Suprapubic skin (tissue), 4 donors: Measurements from ENCODE around the gene FAM186B. TPM values are rescaled to one million over a fixed set of nuclear protein-coding genes. Genes with fewer than 3 reads are reported as not detected.
A peak's percentile ranks its signal among the peaks of the same experiment; 100 is the strongest.

Experiments used
- DNase-seq, 2 donors: peaks; one replicate each; pipeline ENCODE4 v3.0.0-alpha.2; 2019; ENCODE audit warnings: low spot score in 2 of 2
- H3K27ac ChIP-seq: fragments of 200-600 bp; sonication (generic); one replicate; pipeline ENCODE4 v1.5.1; 2019
- H3K27me3 ChIP-seq: fragments of 200-600 bp; sonication (generic); one replicate; pipeline ENCODE4 v1.5.1; 2019
- H3K36me3 ChIP-seq: fragments of 200-600 bp; sonication (generic); one replicate; pipeline ENCODE4 v1.5.1; 2019
- H3K4me1 ChIP-seq: fragments of 200-600 bp; sonication (generic); one replicate; pipeline ENCODE4 v1.5.1; 2019
- H3K4me3 ChIP-seq: fragments of 200-600 bp; sonication (generic); one replicate; pipeline ENCODE4 v1.5.1; 2019; ENCODE audit warnings: mild to moderate bottlenecking
- H3K9me3 ChIP-seq: fragments of 200-600 bp; sonication (generic); one replicate; pipeline ENCODE4 v1.5.1; 2019
- CTCF ChIP-seq, 2 donors: fragments of 200-600 bp in 1 of 2; fragments of 450-650 bp in 1 of 2; sonication (generic) in 1 of 2; IDR thresholded peaks; one replicate each; pipeline ENCODE4 v1.5.1; 2016 to 2019; ENCODE audit warnings: antibody characterized with exemption in 2 of 2, mild to moderate bottlenecking in 1 of 2, moderate library complexity in 1 of 2
- EP300 ChIP-seq: sonication (generic); formaldehyde crosslinking; IDR thresholded peaks from one replicate; pipeline ENCODE4 v1.6.1; 2017; ENCODE audit warnings: antibody characterized with exemption
- POLR2A ChIP-seq, 2 donors: fragments of 450-650 bp; IDR thresholded peaks; one replicate each; pipeline ENCODE4 v1.6.1; 2017; ENCODE audit warnings: antibody characterized with exemption in 2 of 2, mild to moderate bottlenecking in 2 of 2, moderate library complexity in 2 of 2
- POLR2AphosphoS5 ChIP-seq, 3 donors: sonication (generic); formaldehyde crosslinking; IDR thresholded peaks; one replicate each; pipeline ENCODE4 v1.6.1; 2017; ENCODE audit warnings: antibody characterized with exemption in 3 of 3
- WGBS: methylation state at CpG from one replicate; pipeline ENCODE4 v1.1.5; 2018; 5-methylcytosine and 5-hydroxymethylcytosine counted together
- total RNA-seq, 4 donors: library from RNA; depleted of rRNA; stranded (reverse); fragments of >200 nt; gene quantifications; one replicate each; pipeline ENCODE4 v1.1.0, GENCODE V29; 2016

FAM186B gene
- total RNA-seq, 4 donors from 2014 or later, result 0.44 to 1.9 (median 1.1) TPM; not detected in 1

GRCh38 chr12:49578471-49579112 lies 26.8 kb downstream of the FAM186B start:
- Histone ChIP-seq H3K27me3 (no peaks in the 10 kb centered on the region), H3K9me3 (no peaks in the 10 kb centered on the region), H3K36me3 (peaks cover 11% of the 10 kb centered on the region), H3K4me3 (no peak overlapping the region), H3K4me1 (peaks cover 8% of the 10 kb centered on the region), H3K27ac (no peak overlapping the region)
- TF ChIP-seq EP300 (no peak), POLR2AphosphoS5 (IDR thresholded peaks at IDR 0.05) (no peak), POLR2A (IDR thresholded peaks at IDR 0.05) (no peak), CTCF (IDR thresholded peaks at IDR 0.05) (no peak)
- WGBS, result 92% methylated on average over 13 of the region's 13 CpGs
- peak in 1 of 2 donors; percentile 24 for DNase-seq

- H3K9me3 ChIP-seq, result no peaks in the 10 kb centered on the region
- WGBS, result 82% methylated on average over 9 of the region's 9 CpGs
- no peak overlapping the region for H3K27ac ChIP-seq
- H3K4me1 ChIP-seq, result peaks cover 8% of the 10 kb centered on the region
- TF ChIP-seq POLR2A (IDR thresholded peaks at IDR 0.05) (no peak), EP300 (no peak), CTCF (IDR thresholded peaks at IDR 0.05) (no peak), POLR2AphosphoS5 (IDR thresholded peaks at IDR 0.05) (no peak)
- H3K4me3 ChIP-seq, result no peak overlapping the region
- no peaks in the 10 kb centered on the region for H3K27me3 ChIP-seq
- DNase-seq, result no peak
- peaks cover 11% of the 10 kb centered on the region for H3K36me3 ChIP-seq
These were observed 27.7 kb downstream of the FAM186B start for GRCh38 chr12:49577589-49578315.

GRCh38 chr12:49568442-49569162 lies 36.8 kb downstream of the FAM186B start:
- Histone ChIP-seq H3K36me3 (peaks cover 21% of the 10 kb centered on the region), H3K27ac (peak overlapping the region; percentile 87), H3K9me3 (no peaks in the 10 kb centered on the region), H3K4me3 (peak overlapping the region; percentile 80), H3K27me3 (no peaks in the 10 kb centered on the region), H3K4me1 (peaks cover 30% of the 10 kb centered on the region)
- WGBS, result 1% methylated on average over 19 of the region's 19 CpGs
- no peak for TF ChIP-seq POLR2A (IDR thresholded peaks at IDR 0.05)
- no peak for TF ChIP-seq CTCF (IDR thresholded peaks at IDR 0.05)
- TF ChIP-seq EP300, result no peak
- no peak for TF ChIP-seq POLR2AphosphoS5 (IDR thresholded peaks at IDR 0.05)
- DNase-seq, result no peak

- peak in 2 of 3 donors; percentile 70 to 78 for TF ChIP-seq POLR2AphosphoS5 (IDR thresholded peaks at IDR 0.05)
- no peak for TF ChIP-seq EP300
- TF ChIP-seq POLR2A (IDR thresholded peaks at IDR 0.05), result peak in 1 of 2 donors; percentile 66
- TF ChIP-seq CTCF (IDR thresholded peaks at IDR 0.05), result no peak
- under 1% methylated on average over 51 of the region's 54 CpGs for WGBS
These were observed 37.6 kb downstream of the FAM186B start, which contains the start of gene MCRS1 for GRCh38 chr12:49567611-49568441. MCRS1 (minus strand) TSS chr12:49568142; CDS start chr12:49566731, 1,411 bp downstream.

More at GRCh38 chr12:49567611-49568441, 37.6 kb downstream of the FAM186B start, which contains the start of gene MCRS1:
- peak; percentile 94 for DNase-seq
- Histone ChIP-seq H3K27me3 (no peaks in the 10 kb centered on the region), H3K9me3 (no peaks in the 10 kb centered on the region), H3K36me3 (peaks cover 28% of the 10 kb centered on the region), H3K27ac (peak within 1 kb of the TSS; percentile 87), H3K4me1 (peaks cover 30% of the 10 kb centered on the region), H3K4me3 (peak within 1 kb of the TSS; percentile 80)
